ENCODE measurements around the gene EXO5.

- no peak for TF ChIP-seq POLR2AphosphoS5 (IDR thresholded peaks at IDR 0.05)
- no peak for TF ChIP-seq CTCF (IDR thresholded peaks at IDR 0.05)
- no peak for TF ChIP-seq POLR2A (IDR thresholded peaks at IDR 0.05)
Observed at GRCh38 chr1:40531381-40532061, 23.0 kb downstream of the EXO5 start, which contains the start of gene ZNF684.

Measured in suprapubic skin (tissue), 4 donors.